ENCODE measurements around the gene MRGPRX2. TPM values are rescaled to one million over a fixed set of nuclear protein-coding genes. Genes with fewer than 3 reads are reported as not detected.

MRGPRX2 gene
- total RNA-seq, 1 donor from 2014 or later: not detected

DNA sequence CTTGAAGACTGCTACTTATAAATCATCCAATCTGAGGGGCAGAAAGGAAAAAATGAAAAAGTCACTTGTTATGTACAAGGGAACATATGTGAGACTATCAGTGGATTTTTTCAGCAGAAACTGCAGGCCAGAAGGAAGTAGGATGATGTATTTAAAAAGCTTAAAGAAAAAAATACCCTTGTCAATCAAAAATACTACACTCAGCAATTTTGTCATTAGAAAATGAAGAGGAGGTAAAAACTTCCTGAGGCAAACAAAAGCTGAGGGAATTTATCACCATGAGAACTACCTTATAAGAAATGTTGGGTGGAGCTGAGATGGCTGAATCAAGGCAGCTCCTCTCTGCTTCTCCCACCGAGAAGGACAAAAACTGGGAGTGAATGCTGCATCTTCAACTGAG lies 21.1 kb downstream of the MRGPRX2 start:
- DNase-seq (ENCODE audit: low read depth): no peak
- H3K4me3 ChIP-seq (ENCODE audit: low read depth, low read length): no peak overlapping the region
- TF ChIP-seq, protein P1, sequence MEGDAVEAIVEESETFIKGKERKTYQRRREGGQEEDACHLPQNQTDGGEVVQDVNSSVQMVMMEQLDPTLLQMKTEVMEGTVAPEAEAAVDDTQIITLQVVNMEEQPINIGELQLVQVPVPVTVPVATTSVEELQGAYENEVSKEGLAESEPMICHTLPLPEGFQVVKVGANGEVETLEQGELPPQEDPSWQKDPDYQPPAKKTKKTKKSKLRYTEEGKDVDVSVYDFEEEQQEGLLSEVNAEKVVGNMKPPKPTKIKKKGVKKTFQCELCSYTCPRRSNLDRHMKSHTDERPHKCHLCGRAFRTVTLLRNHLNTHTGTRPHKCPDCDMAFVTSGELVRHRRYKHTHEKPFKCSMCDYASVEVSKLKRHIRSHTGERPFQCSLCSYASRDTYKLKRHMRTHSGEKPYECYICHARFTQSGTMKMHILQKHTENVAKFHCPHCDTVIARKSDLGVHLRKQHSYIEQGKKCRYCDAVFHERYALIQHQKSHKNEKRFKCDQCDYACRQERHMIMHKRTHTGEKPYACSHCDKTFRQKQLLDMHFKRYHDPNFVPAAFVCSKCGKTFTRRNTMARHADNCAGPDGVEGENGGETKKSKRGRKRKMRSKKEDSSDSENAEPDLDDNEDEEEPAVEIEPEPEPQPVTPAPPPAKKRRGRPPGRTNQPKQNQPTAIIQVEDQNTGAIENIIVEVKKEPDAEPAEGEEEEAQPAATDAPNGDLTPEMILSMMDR (conservative IDR thresholded peaks at IDR 0.05; ENCODE audit: low read depth, low read length): no peak

DNA sequence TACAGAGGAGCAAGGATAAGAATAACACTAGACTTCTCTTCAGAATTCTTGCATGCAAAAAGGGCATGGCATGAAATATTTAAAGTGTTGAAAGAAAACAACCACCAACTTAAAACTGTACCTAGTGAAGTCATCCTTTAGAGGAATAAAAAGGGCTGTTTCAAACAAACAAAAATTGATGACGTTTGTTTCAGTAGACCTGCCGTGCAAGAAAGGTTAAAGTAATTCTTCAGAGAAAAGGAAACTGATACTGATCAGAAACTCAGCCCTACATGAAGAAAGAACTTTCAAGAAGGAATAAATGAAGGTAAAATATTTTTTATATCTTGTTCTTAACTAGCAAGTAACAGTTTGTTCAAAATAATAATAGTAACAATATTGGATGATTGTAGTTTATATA lies 27.5 kb downstream of the MRGPRX2 start:
- H3K4me3 ChIP-seq (ENCODE audit: low read depth, low read length): no peak overlapping the region
- TF ChIP-seq, protein P1 (conservative IDR thresholded peaks at IDR 0.05; ENCODE audit: low read depth, low read length): no peak
- no peak for DNase-seq (ENCODE audit: low read depth)

DNA sequence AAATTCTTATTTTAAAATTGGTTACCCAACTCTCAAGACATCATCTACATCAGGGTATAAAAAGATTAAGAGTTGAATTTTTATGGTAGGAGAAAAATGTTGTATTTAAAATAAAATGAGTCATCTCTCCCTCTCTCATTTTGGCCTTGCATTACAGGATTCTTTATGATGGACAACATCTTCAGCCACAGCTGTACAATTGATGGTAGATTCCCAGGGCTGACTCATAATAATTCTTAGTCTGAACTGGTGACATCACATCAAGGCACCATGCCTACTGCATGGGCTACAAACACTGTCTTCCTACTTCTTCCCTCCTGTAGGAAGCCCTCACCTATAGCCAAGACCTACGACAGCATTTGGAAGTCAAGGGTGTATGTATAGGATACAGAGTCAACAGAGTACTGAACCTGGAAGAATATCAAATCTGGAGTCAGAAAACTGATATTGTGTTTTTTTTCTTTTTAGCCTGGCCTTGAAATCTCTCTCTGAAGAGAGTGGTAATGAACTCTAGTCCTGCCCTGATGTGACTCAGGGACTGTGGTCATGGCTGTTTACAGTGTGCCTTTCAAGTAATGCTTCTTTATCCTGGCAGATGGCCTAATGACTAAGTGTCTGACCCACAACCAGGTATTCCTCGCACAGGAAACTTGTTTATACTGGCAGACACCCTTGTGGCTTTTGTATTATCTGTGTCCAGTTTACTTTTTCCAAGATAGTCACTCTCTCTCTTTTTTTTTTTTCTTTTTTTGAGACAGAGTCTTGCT lies 32.5 kb downstream of the MRGPRX2 start:
- TF ChIP-seq, protein P1 (conservative IDR thresholded peaks at IDR 0.05; ENCODE audit: low read depth, low read length): no peak
- no peak overlapping the region for H3K4me3 ChIP-seq (ENCODE audit: low read depth, low read length)
- DNase-seq (ENCODE audit: low read depth): peak; percentile 78

DNA sequence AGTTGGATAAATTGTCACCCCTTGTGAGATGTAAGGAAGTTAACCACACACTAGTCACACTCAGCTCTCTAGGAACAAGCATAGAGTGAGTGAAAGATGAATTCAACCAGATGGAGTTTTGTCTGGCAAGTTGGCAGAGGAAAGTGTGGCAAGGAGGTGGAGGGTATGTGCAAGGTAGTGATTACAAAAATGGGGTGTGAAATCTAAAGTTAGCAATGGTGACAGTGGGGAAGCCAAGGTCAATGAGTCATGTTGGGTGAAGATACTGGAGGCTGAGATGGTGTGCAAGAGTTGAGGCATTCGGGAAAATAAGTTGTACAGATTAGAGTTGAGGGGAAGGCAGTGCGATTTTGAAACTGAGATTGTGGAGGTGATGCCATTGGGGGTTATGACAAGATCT lies 33.7 kb downstream of the MRGPRX2 start:
- no peak overlapping the region for H3K4me3 ChIP-seq (ENCODE audit: low read depth, low read length)
- no peak for DNase-seq (ENCODE audit: low read depth)
- TF ChIP-seq, protein P1 (conservative IDR thresholded peaks at IDR 0.05; ENCODE audit: low read depth, low read length): no peak

DNA sequence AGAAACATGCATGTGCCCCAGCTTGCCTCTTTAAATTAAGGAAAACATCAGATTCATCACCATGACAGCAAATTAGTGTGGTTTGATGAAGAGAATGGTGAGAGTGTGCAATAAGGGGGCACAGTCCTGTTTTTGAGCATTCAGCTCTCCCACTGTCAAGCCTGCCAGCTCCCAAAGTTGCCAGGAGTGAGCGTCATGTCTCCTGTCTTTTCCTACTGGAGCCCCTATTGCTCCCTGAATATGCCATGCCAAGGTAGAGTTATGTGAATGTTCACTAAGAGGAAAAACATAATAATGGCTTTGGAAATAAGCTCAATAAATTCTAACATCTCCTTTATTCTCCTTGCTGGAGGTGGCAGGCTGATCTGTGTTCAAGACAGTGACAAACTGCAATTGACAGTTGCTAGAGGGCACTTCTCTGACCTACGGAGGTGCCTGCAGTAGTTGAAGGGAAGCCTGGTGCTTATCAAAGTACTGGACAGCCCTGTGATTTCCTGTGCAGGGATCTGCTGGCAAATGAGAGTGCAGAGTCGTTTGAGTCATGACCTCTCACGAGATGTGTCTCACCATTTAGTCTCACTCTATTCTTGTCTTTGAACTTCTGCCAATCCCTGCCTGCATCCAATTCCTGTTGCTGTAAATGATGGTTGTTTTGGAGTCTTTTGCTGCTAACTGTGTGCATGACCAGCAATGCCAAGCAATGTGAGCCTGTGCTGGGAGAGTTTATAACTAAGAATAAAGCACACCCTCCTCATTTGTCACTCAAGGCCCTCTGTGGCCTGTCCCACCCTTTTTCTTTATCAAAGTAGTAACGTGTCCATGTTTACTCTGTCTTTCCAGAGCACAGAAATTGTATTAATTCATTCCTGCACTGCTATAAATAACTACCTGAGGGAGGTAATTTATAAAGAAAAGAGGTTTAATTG lies 34.8 kb downstream of the MRGPRX2 start:
- no peak overlapping the region for H3K4me3 ChIP-seq (ENCODE audit: low read depth, low read length)
- TF ChIP-seq, protein P1 (conservative IDR thresholded peaks at IDR 0.05; ENCODE audit: low read depth, low read length): no peak
- DNase-seq (ENCODE audit: low read depth): no peak

DNA sequence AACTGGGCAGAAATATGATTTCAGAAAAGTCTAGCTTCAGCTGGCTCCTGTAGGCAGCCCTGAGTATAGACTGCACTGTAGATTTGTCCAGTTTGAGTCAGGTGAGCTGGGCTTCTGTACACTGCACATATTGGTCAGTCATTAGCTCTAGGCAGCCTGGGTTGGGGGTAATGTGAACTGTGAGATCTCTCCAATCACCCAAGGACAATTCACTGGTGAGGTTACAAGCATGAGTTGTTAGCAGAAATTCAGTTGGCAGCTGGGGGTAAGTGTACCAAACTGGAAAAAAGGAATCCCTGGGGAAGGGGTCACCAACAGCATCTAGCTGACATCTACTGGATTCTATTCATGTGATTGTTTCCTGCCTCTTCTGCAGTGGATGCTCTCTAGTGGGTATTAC lies 39.7 kb downstream of the MRGPRX2 start:
- TF ChIP-seq, protein P1 (conservative IDR thresholded peaks at IDR 0.05; ENCODE audit: low read depth, low read length): no peak
- no peak overlapping the region for H3K4me3 ChIP-seq (ENCODE audit: low read depth, low read length)
- DNase-seq (ENCODE audit: low read depth): no peak
